Measurements from ENCODE around the gene ZNHIT2. TPM values are rescaled to one million over a fixed set of nuclear protein-coding genes. Genes with fewer than 3 reads are reported as not detected.

Gene ZNHIT2
- total and polyA plus RNA-seq, 2 of the 13 experiments (the other 11 are each of a cell fraction or from before 2014, with no cell fraction given) = 1.1 to 6.5 TPM

GRCh38 chr11:65111744-65112545 is 5.6 kb downstream of the ZNHIT2 start, which contains the start of gene TM7SF2 (continued):
- TF ChIP-seq ZNF124 (CRISPR knock-in tag; IDR thresholded peaks at IDR 0.05) (no peak), ZNF678 (CRISPR knock-in tag; IDR thresholded peaks at IDR 0.05) (peak; percentile 45; the same call in 1 of the 2 replicates), ZNF713 (CRISPR knock-in tag; IDR thresholded peaks at IDR 0.05) (no peak), IKZF5 (CRISPR knock-in tag; IDR thresholded peaks at IDR 0.05) (no peak), TAF1 (CRISPR knock-in tag; IDR thresholded peaks at IDR 0.05) (peak; percentile 91), AGO1 (IDR thresholded peaks at IDR 0.05; ENCODE audit: low read depth, low read length, poor library complexity, severe bottlenecking) (no peak), CC2D1A (CRISPR knock-in tag; IDR thresholded peaks at IDR 0.05) (no peak), DMTF1 (CRISPR knock-in tag; IDR thresholded peaks at IDR 0.05) (no peak), ZFP62 (CRISPR knock-in tag; IDR thresholded peaks at IDR 0.05) (peak; percentile 74; the same call in 1 of the 2 replicates), ONECUT2 (CRISPR knock-in tag; IDR thresholded peaks at IDR 0.05) (peak; percentile 47; the same call in 1 of the 2 replicates), ZNF704 (CRISPR knock-in tag; IDR thresholded peaks at IDR 0.05; ENCODE audit: borderline replicate concordance) (0 out of 2 replicates have a peak, but pooled peaks have one; percentile 42), SOX6 (IDR thresholded peaks at IDR 0.05) (no peak), SOX6 (CRISPR knock-in tag; IDR thresholded peaks at IDR 0.05) (peak; percentile 47), THRA (CRISPR knock-in tag; IDR thresholded peaks at IDR 0.05; ENCODE audit: borderline replicate concordance) (no peak), ZBTB10 (CRISPR knock-in tag; IDR thresholded peaks at IDR 0.05; ENCODE audit: borderline replicate concordance) (0 out of 2 replicates have a peak, but pooled peaks have one; percentile 31), ZNF205 (CRISPR knock-in tag; IDR thresholded peaks at IDR 0.05) (no peak), CEBPB (IDR thresholded peaks at IDR 0.05; ENCODE audit: borderline replicate concordance, low read depth, low read length) (no peak), ZGPAT (CRISPR knock-in tag; IDR thresholded peaks at IDR 0.05) (peak; percentile 29; the same call in 1 of the 2 replicates)
